ENCODE data around the gene INPP4B.

GRCh38 chr4:141995056-141995455, 851.0 kb downstream of the INPP4B start:
- TF ChIP-seq CTCF (IDR thresholded peaks at IDR 0.05) (no peak), POLR2A (IDR thresholded peaks at IDR 0.05) (no peak)

All from Peyer's patch (tissue), 4 donors.